Right lobe of liver (tissue), 4 donors: ENCODE measurements around the gene ATXN1.

ENCODE experiments used
- CTCF ChIP-seq, 4 donors: fragments of 200-600 bp in 3 of 4; fragments of 450-650 bp in 1 of 4; IDR thresholded peaks; one replicate each; pipeline versions ENCODE4 v1.5.1 to v1.8.0; 2016 to 2022; ENCODE audit warnings: antibody characterized with exemption in 4 of 4, mild to moderate bottlenecking in 2 of 4
- POLR2A ChIP-seq: fragments of 450-650 bp; IDR thresholded peaks from one replicate; pipeline ENCODE4 v1.6.1; 2017; ENCODE audit warnings: antibody characterized with exemption, mild to moderate bottlenecking
- donor health status: DM: no; HTN: no; CAD: no.
- donor health status: DM: no; HTN: no; CAD: no.
- donor health status: DM: no; HTN: yes; CAD: no.

- no peak for TF ChIP-seq CTCF (IDR thresholded peaks at IDR 0.05)
- no peak for TF ChIP-seq POLR2A
These were observed 188.9 kb downstream of the ATXN1 start for GRCh38 chr6:16572317-16572716.
